K562 (cell line): ENCODE results near the gene CENPB. TPM values are rescaled to one million over a fixed set of nuclear protein-coding genes. Genes with fewer than 3 reads are reported as not detected.

Source experiments
- ATF1 ChIP-seq, 2 experiments: fragments of 450-650 bp in 1 of 2; IDR thresholded peaks; 2 replicates each; pipeline ENCODE4 v1.6.1; 2016; ENCODE audit warnings: missing compliant biosample characterization in 1 of 2, missing genetic modification characterization in 1 of 2
- CHAMP1 ChIP-seq: fragments of 450-650 bp; IDR thresholded peaks from 2 replicates; pipeline ENCODE4 v1.6.1; 2016; ENCODE audit warnings: mild to moderate bottlenecking
- CTCF ChIP-seq, 3 experiments: IDR thresholded peaks in 2 of 3; conservative IDR thresholded peaks in 1 of 3; 2 replicates each; pipeline ENCODE4 v1.5.1; 2011 to 2012; ENCODE audit warnings: low read length in 3 of 3, mild to moderate bottlenecking in 3 of 3, control low read depth in 2 of 3, improper control_type of control experiment in 1 of 3, inconsistent platforms in 1 of 3, low read depth in 1 of 3, mixed read lengths in 1 of 3, moderate library complexity in 1 of 3; ENCODE audit not compliant: insufficient read depth in 2 of 3
- CTCFL ChIP-seq: IDR thresholded peaks from 2 replicates; pipeline ENCODE4 v1.6.1; 2011; ENCODE audit warnings: borderline replicate concordance, low read depth, mild to moderate bottlenecking, moderate library complexity, low read length; ENCODE audit not compliant: insufficient read depth, poor library complexity, severe bottlenecking
- GMEB1 ChIP-seq: fragments of 250-450 bp; sonication (Bioruptor Pico); IDR thresholded peaks from 2 replicates; pipeline ENCODE4 v1.4.0; 2020; ENCODE audit warnings: mild to moderate bottlenecking
- ILK ChIP-seq: fragments of 450-650 bp; IDR thresholded peaks from 2 replicates; pipeline ENCODE4 v1.6.1; 2016; ENCODE audit warnings: missing genetic modification characterization, low read depth, mild to moderate bottlenecking, missing compliant biosample characterization, moderate library complexity, borderline replicate concordance
- KDM5B ChIP-seq: fragments of 200-600 bp; sonication (generic); IDR thresholded peaks from 2 replicates; pipeline ENCODE4 v1.6.1; 2012; ENCODE audit warnings: low read depth, mild to moderate bottlenecking, moderate library complexity, low read length, control low read depth, inconsistent platforms; ENCODE audit not compliant: insufficient replicate concordance
- KLF16 ChIP-seq: IDR thresholded peaks from 2 replicates; pipeline ENCODE4 v1.6.1; 2016; ENCODE audit warnings: antibody characterized with exemption
- MTA3 ChIP-seq: fragments of 450-650 bp; formaldehyde crosslinking; IDR thresholded peaks from 2 replicates; pipeline ENCODE4 v1.6.1; 2017; ENCODE audit warnings: mild to moderate bottlenecking, borderline replicate concordance
- RNF2 ChIP-seq: sonication (generic); IDR thresholded peaks from 2 replicates; pipeline ENCODE4 v1.6.1; 2016
- SETDB1 ChIP-seq: IDR thresholded peaks from one replicate; pipeline ENCODE4 v1.6.1; 2012; ENCODE audit warnings: low read length, control low read depth, inconsistent platforms
- ZNF766 ChIP-seq: fragments of 200-800 bp; sonication (Bioruptor generic); conservative IDR thresholded peaks from 2 replicates; pipeline ENCODE4 v1.6.1; 2016; ENCODE audit warnings: missing genetic modification characterization, missing compliant biosample characterization
- polyA plus RNA-seq, 8 experiments: library from polyadenylated mRNA; depleted of rRNA in 4 of 8; stranded (reverse) in 5 of 8; unstranded in 3 of 8; fragments of >200 nt; fragmentation: Nextera tagmentation in 2 of 8; fragmentation: Illumina TruSeq in 1 of 8; extraction: Ambion mirVana in 2 of 8; extraction: Trizol in 1 of 8; gene quantifications; 2 replicates each; pipeline versions ENCODE4 v1.2.1 to v1.2.3, GENCODE V29; 2011 to 2014; ENCODE audit warnings: inconsistent platforms in 1 of 8, missing spikeins in 1 of 8
- total RNA-seq, 7 experiments: library from RNA; depleted of rRNA in 6 of 7; stranded (reverse); fragments of >200 nt in 6 of 7; fragmentation: Illumina TruSeq in 2 of 7; extraction: Trizol in 2 of 7; gene quantifications; 2 replicates each; pipeline versions ENCODE4 v1.2.1 to v1.2.3, GENCODE V29; 2011 to 2021; ENCODE audit warnings: low replicate concordance in 1 of 7
- TF ChIP-seq, protein P1 (sequence below): fragments of 250-450 bp; sonication (Bioruptor Pico); IDR thresholded peaks from 2 replicates; pipeline ENCODE4 v1.4.0; 2020; ENCODE audit warnings: mild to moderate bottlenecking, moderate library complexity, borderline replicate concordance

The CENPB gene
- total and polyA plus RNA-seq, 9 of the 15 experiments (the other 6 are each of a cell fraction or from before 2014, with no cell fraction given): 0.17 to 70.8 (median 24.9) TPM

GRCh38 chr20:3820048-3820900 is 33.7 kb upstream of the CENPB start, which contains the start of gene AP5S1 (continued):
- peak; percentile 77 for TF ChIP-seq GMEB1
- TF ChIP-seq ATF1 (CRISPR knock-in tag; IDR thresholded peaks at IDR 0.05): peak; percentile 93
- TF ChIP-seq ATF1 (tag; IDR thresholded peaks at IDR 0.05): peak; percentile 100
- peak; percentile 61 for TF ChIP-seq KDM5B
- no peak for TF ChIP-seq ILK (tag)
- peak; percentile 84 for TF ChIP-seq ZNF766 (CRISPR knock-in tag)
- peak; percentile 40; the same call in 1 of the 2 replicates for TF ChIP-seq RNF2
- TF ChIP-seq CTCF (IDR thresholded peaks at IDR 0.05 in 2 of 3, conservative IDR thresholded peaks at IDR 0.05 in 1 of 3; ENCODE audit: insufficient read depth in 2 of 3, low read depth in 1 of 3, low read length in 3 of 3): peak; percentile 84 to 93 (median 91)
- no peak for TF ChIP-seq KLF16
- no peak for TF ChIP-seq SETDB1
- peak; percentile 93 for TF ChIP-seq CTCFL
- TF ChIP-seq MTA3: peak; percentile 72; the same call in 1 of the 2 replicates
- TF ChIP-seq CHAMP1: no peak
- TF ChIP-seq, protein P1, sequence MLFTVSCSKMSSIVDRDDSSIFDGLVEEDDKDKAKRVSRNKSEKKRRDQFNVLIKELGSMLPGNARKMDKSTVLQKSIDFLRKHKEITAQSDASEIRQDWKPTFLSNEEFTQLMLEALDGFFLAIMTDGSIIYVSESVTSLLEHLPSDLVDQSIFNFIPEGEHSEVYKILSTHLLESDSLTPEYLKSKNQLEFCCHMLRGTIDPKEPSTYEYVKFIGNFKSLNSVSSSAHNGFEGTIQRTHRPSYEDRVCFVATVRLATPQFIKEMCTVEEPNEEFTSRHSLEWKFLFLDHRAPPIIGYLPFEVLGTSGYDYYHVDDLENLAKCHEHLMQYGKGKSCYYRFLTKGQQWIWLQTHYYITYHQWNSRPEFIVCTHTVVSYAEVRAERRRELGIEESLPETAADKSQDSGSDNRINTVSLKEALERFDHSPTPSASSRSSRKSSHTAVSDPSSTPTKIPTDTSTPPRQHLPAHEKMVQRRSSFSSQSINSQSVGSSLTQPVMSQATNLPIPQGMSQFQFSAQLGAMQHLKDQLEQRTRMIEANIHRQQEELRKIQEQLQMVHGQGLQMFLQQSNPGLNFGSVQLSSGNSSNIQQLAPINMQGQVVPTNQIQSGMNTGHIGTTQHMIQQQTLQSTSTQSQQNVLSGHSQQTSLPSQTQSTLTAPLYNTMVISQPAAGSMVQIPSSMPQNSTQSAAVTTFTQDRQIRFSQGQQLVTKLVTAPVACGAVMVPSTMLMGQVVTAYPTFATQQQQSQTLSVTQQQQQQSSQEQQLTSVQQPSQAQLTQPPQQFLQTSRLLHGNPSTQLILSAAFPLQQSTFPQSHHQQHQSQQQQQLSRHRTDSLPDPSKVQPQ (CRISPR knock-in tag): 0 out of 2 replicates have a peak, but pooled peaks have one; percentile 58
